Nephron progenitor cell (in vitro differentiated cells): ENCODE results near the gene DNAJC13.

ENCODE experiments used
- DNase-seq: peaks from one replicate; pipeline ENCODE4 v3.0.0; 2021
- H3K27ac Mint-ChIP-seq: 2 replicates; pipeline ENCODE4 v1.8.0; 2021; ENCODE audit warnings: mild to moderate bottlenecking, moderate library complexity, mixed read lengths
- H3K27me3 Mint-ChIP-seq: 2 replicates; pipeline ENCODE4 v1.8.0; 2021; ENCODE audit warnings: mild to moderate bottlenecking, low read depth, mixed read lengths; ENCODE audit not compliant: poor library complexity
- H3K36me3 Mint-ChIP-seq: 2 replicates; pipeline ENCODE4 v1.8.0; 2021; ENCODE audit warnings: low read depth, mixed read lengths
- H3K4me1 Mint-ChIP-seq: 2 replicates; pipeline ENCODE4 v1.8.0; 2021; ENCODE audit warnings: mixed read lengths
- H3K4me3 Mint-ChIP-seq: 2 replicates; pipeline ENCODE4 v1.8.0; 2021; ENCODE audit warnings: mild to moderate bottlenecking, moderate library complexity, mixed read lengths
- H3K9me3 Mint-ChIP-seq: 2 replicates; pipeline ENCODE4 v1.8.0; 2021; ENCODE audit warnings: mild to moderate bottlenecking, moderate library complexity, mixed read lengths
- CTCF ChIP-seq: fragments of 200-600 bp; sonication (generic); IDR thresholded peaks from 2 replicates; pipeline ENCODE4 v1.5.0; 2021; ENCODE audit warnings: antibody characterized with exemption

Gene DNAJC13

GRCh38 chr3:132561003-132561402 is 143.7 kb downstream of the DNAJC13 start:
- Mint-ChIP-seq H3K9me3 (peaks cover 4% of the 10 kb centered on the region), H3K4me3 (no peak overlapping the region), H3K36me3 (peaks cover 29% of the 10 kb centered on the region), H3K4me1 (peaks cover 4% of the 10 kb centered on the region), H3K27ac (no peak overlapping the region), H3K27me3 (no peaks in the 10 kb centered on the region)
- no peak for DNase-seq
- TF ChIP-seq CTCF, result no peak

GRCh38 chr3:132563420-132564069 is 146.2 kb downstream of the DNAJC13 start:
- Mint-ChIP-seq H3K27me3 (no peaks in the 10 kb centered on the region), H3K4me1 (no peaks in the 10 kb centered on the region), H3K4me3 (no peak overlapping the region), H3K27ac (no peak overlapping the region), H3K36me3 (peaks cover 29% of the 10 kb centered on the region), H3K9me3 (peaks cover 4% of the 10 kb centered on the region)
- no peak for TF ChIP-seq CTCF
- DNase-seq, result no peak

GRCh38 chr3:132564070-132564465 is 146.8 kb downstream of the DNAJC13 start:
- H3K27ac Mint-ChIP-seq, result no peak overlapping the region
- H3K4me1 Mint-ChIP-seq, result no peaks in the 10 kb centered on the region
- DNase-seq, result no peak
- peaks cover 4% of the 10 kb centered on the region for H3K9me3 Mint-ChIP-seq
- H3K36me3 Mint-ChIP-seq, result peaks cover 29% of the 10 kb centered on the region
- H3K4me3 Mint-ChIP-seq, result no peak overlapping the region
- TF ChIP-seq CTCF, result no peak
- no peaks in the 10 kb centered on the region for H3K27me3 Mint-ChIP-seq

- H3K27me3 Mint-ChIP-seq, result no peaks in the 10 kb centered on the region
- H3K4me1 Mint-ChIP-seq, result no peaks in the 10 kb centered on the region
- H3K9me3 Mint-ChIP-seq, result peaks cover 15% of the 10 kb centered on the region
- TF ChIP-seq CTCF, result no peak
- no peak for DNase-seq
- peaks cover 33% of the 10 kb centered on the region for H3K36me3 Mint-ChIP-seq
- H3K27ac Mint-ChIP-seq, result no peak overlapping the region
- no peak overlapping the region for H3K4me3 Mint-ChIP-seq
These were observed 151.1 kb downstream of the DNAJC13 start for GRCh38 chr3:132568422-132568821.

GRCh38 chr3:132569153-132569552 is 151.9 kb downstream of the DNAJC13 start:
- TF ChIP-seq CTCF, result no peak
- Mint-ChIP-seq H3K27me3 (no peaks in the 10 kb centered on the region), H3K27ac (no peak overlapping the region), H3K36me3 (peaks cover 35% of the 10 kb centered on the region), H3K4me1 (no peaks in the 10 kb centered on the region), H3K9me3 (peaks cover 15% of the 10 kb centered on the region), H3K4me3 (no peak overlapping the region)
- DNase-seq, result no peak

GRCh38 chr3:132569580-132569979 is 152.3 kb downstream of the DNAJC13 start:
- peaks cover 15% of the 10 kb centered on the region for H3K9me3 Mint-ChIP-seq
- H3K4me3 Mint-ChIP-seq, result no peak overlapping the region
- TF ChIP-seq CTCF, result no peak
- H3K27ac Mint-ChIP-seq, result no peak overlapping the region
- no peak for DNase-seq
- H3K4me1 Mint-ChIP-seq, result no peaks in the 10 kb centered on the region
- no peaks in the 10 kb centered on the region for H3K27me3 Mint-ChIP-seq
- H3K36me3 Mint-ChIP-seq, result peaks cover 35% of the 10 kb centered on the region
